Activated naive CD4-positive, alpha-beta T cell treated with anti-CD3 and anti-CD28 coated beads for 36 hours (primary cell): ENCODE measurements around the gene SH3BP1. TPM values are rescaled to one million over a fixed set of nuclear protein-coding genes. Genes with fewer than 3 reads are reported as not detected.
"Not testable (repeated sequence)": the region's sequence is repeated elsewhere in the genome, so short reads cannot be mapped to it uniquely, and the experiment has no call there.

ENCODE experiments used
- CTCF ChIA-PET: fragments of 350-600 bp; sonication (Branson Sonifier 250); formaldehyde crosslinking; loops from one replicate; lab custom pipeline; 2021; ENCODE audit warnings: antibody characterized with exemption; lab: Charles Lee
- DNase-seq: peaks from one replicate; pipeline ENCODE4 v3.0.0-alpha.2; 2020
- H3K27ac Mint-ChIP-seq: one replicate; pipeline ENCODE4 v1.8.0; 2021; ENCODE audit warnings: mild to moderate bottlenecking, mixed read lengths
- H3K27me3 Mint-ChIP-seq: one replicate; pipeline ENCODE4 v1.8.0; 2021; ENCODE audit warnings: low read depth, mixed read lengths
- H3K36me3 Mint-ChIP-seq: one replicate; pipeline ENCODE4 v1.8.0; 2021; ENCODE audit warnings: low read depth, mixed read lengths
- H3K4me1 Mint-ChIP-seq: one replicate; pipeline ENCODE4 v1.8.0; 2021; ENCODE audit warnings: low read depth, mixed read lengths
- H3K4me3 Mint-ChIP-seq: one replicate; pipeline ENCODE4 v1.8.0; 2021; ENCODE audit warnings: mild to moderate bottlenecking, moderate library complexity, mixed read lengths
- H3K9me3 Mint-ChIP-seq: one replicate; pipeline ENCODE4 v1.8.0; 2021; ENCODE audit warnings: mixed read lengths
- intact Hi-C: fragments of 100-400 bp; cut with micrococcal nuclease; formaldehyde crosslinking; loops from one replicate; pipeline ENCODE4 v1.15.1; 2023
- total RNA-seq, 2 experiments: library from RNA; stranded (reverse); gene quantifications; one replicate each; pipeline ENCODE4 v1.2.3, GENCODE V29; 2021

SH3BP1 gene
- total RNA-seq, 2 experiments from 2014 or later, result 45.9 to 51.0 TPM

- no peaks in the 10 kb centered on the region for H3K27me3 Mint-ChIP-seq
- peak; percentile 94 for DNase-seq
- peak overlapping the region; percentile 76 for H3K4me3 Mint-ChIP-seq
- no peaks in the 10 kb centered on the region for H3K9me3 Mint-ChIP-seq
- CTCF ChIA-PET, result interaction anchor here (0.7 to 5.0 kb wide), 29 partner anchors 10 to 365 kb away, joined by 3 to 42 read pairs (median 4); partner anchors contain the start of gene NOL12
- H3K4me1 Mint-ChIP-seq, result peaks cover 53% of the 10 kb centered on the region
- H3K36me3 Mint-ChIP-seq, result no peaks in the 10 kb centered on the region
- peak overlapping the region; percentile 98 for H3K27ac Mint-ChIP-seq
- intact Hi-C loops, result loop anchor here (5.0 kb wide), 1 partner anchor 200 kb away; the partner anchor contains the start of gene GCAT
Observed at GRCh38 chr22:37607010-37607934, 32.2 kb upstream of the SH3BP1 start.

DNA sequence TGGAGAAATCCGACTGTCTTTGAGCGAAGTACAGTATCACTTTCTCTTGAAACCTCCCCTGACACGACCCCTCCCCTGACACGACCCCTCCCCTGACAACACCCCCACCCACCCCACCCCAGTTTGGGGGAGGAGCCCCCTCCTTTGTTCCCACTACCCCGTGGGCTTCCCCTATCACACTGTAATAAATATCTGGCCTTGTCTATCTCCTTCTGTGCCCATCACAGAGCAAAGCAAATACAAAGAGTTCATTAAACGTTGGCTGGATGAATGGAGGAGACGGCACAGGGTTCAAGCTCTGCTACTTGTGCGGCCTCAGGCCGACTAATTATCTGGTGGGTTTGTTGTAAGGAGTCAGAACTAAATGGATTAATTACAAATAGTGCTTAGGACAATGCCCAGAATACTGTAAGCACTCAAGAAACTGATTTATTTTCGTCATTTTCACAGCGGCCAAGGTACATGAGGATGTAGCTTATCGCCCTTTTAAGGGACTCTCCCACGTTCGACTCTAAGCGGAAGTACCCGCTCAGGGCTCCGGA is 31.5 kb upstream of the SH3BP1 start:
- CTCF ChIA-PET, result interaction anchor here (0.7 to 5.0 kb wide), 14 partner anchors 16 to 255 kb away, joined by 3 to 42 read pairs (median 14); partner anchors contain the start of genes MFNG and NOL12
- peaks cover 50% of the 10 kb centered on the region for H3K4me1 Mint-ChIP-seq
- no peaks in the 10 kb centered on the region for H3K27me3 Mint-ChIP-seq
- H3K27ac Mint-ChIP-seq, result peak overlapping the region; percentile 98
- no peaks in the 10 kb centered on the region for H3K9me3 Mint-ChIP-seq
- intact Hi-C loops, result loop anchor here (1.0 to 5.0 kb wide), 12 partner anchors 16 to 486 kb away; partner anchors contain the start of genes ANKRD54, EIF3L, GCAT and NOL12
- DNase-seq, result no peak
- no peaks in the 10 kb centered on the region for H3K36me3 Mint-ChIP-seq
- H3K4me3 Mint-ChIP-seq, result peak overlapping the region; percentile 76

- peak within 1 kb of the TSS; percentile 98 for H3K27ac Mint-ChIP-seq
- H3K4me1 Mint-ChIP-seq, result peaks cover 50% of the 10 kb centered on the region
- no peaks in the 10 kb centered on the region for H3K36me3 Mint-ChIP-seq
- DNase-seq, result peak; percentile 98
- CTCF ChIA-PET, result interaction anchor here (0.7 to 5.0 kb wide), 15 partner anchors 13 to 255 kb away, joined by 3 to 42 read pairs (median 5); partner anchors contain the start of gene MFNG
- peak within 1 kb of the TSS; percentile 86 for H3K4me3 Mint-ChIP-seq
- intact Hi-C loops, result loop anchor here (1.0 to 5.0 kb wide), 12 partner anchors 16 to 486 kb away; partner anchors contain the start of genes ANKRD54, EIF3L, GCAT and NOL12
- H3K9me3 Mint-ChIP-seq, result no peaks in the 10 kb centered on the region
- H3K27me3 Mint-ChIP-seq, result no peaks in the 10 kb centered on the region
Observed at GRCh38 chr22:37608477-37609239, 30.8 kb upstream of the SH3BP1 start, which contains the start of gene GGA1. GGA1 (plus strand) TSS chr22:37608834; CDS start chr22:37608861, 27 bp downstream.

DNA sequence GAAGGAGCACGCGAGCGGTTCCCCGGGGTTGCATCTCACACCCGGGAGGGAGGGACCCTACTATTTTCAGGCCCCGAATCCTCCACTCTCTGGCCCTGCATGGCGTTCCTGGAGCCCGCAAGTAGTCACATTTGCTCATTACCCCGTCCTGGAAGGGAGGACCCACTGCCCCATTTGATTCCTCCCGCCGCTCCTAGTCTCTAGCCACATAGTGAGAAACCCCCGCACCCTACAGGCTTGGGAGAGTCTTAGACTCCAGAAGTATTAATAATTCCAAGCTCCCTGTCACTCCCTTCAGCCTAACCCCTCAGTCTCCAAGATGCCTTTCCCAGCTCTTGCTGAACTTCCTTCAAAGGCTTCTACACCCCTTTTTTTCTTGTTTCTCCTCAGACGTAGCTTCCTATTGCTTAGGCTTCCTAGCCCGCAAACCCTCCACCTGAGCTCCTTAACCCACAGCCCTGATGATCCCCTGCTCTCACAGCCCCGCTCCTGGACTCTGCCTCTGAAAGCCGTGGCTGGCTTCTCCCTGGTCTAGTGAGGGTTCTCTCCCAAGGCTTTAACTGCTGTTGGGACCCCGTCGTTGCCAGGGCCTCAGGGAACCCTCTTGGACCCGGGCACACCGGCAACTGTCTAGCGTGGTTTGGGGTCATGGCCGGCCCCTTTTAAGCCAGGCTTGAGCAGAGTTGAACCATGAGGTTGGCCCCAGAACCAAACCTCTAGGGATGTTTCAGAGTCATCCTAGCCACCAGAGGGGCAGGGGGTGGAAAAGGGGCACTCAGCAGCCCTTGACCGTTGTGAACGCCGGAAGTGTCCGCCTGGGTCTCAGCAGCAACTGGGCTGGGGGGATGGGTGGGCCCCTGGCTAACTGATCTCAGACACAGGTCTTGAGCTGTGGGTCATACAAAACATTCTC is 30.0 kb upstream of the SH3BP1 start:
- H3K4me3 Mint-ChIP-seq, result peak overlapping the region; percentile 86
- intact Hi-C loops, result loop anchor here (2.0 to 5.0 kb wide), 2 partner anchors 17 to 198 kb away; partner anchors contain the start of gene GCAT

DNA sequence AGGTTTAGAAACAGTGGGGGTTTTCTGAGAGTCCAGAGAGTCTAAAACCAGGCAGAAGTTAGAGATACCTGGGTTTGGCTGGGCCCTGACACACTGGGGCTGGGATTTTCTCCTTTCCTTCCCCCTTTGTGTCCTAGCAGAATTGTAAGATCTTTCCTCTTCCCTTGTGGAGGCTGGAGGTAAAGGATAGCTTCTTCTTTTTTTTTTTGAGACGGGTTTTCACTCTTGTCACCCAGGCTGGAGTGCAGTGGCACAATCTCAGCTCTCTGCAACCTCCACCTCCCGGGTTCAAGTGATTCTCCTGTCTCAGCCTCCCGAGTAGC is 29.4 kb upstream of the SH3BP1 start:
- intact Hi-C loops, DNase-seq, H3K27me3 Mint-ChIP-seq, H3K9me3 Mint-ChIP-seq, H3K36me3 Mint-ChIP-seq: not testable (repeated sequence)
- H3K4me1 Mint-ChIP-seq, result peaks cover 42% of the 10 kb centered on the region
- CTCF ChIA-PET, result interaction anchor here (0.9 to 5.0 kb wide), 5 partner anchors 18 to 76 kb away, joined by 3 to 29 read pairs (median 4); partner anchors contain the start of gene NOL12
- H3K27ac Mint-ChIP-seq, result peak overlapping the region; percentile 79
- peak overlapping the region; percentile 86 for H3K4me3 Mint-ChIP-seq

More for the DNA sequence above, 30.0 kb upstream of the SH3BP1 start:
- peak; percentile 55 for DNase-seq
- H3K9me3 Mint-ChIP-seq, result no peaks in the 10 kb centered on the region
- H3K27ac Mint-ChIP-seq, result peak overlapping the region; percentile 79
- CTCF ChIA-PET, result interaction anchor here (0.7 to 5.0 kb wide), 9 partner anchors 12 to 77 kb away, joined by 3 to 42 read pairs (median 4); partner anchors contain the start of gene NOL12
- no peaks in the 10 kb centered on the region for H3K36me3 Mint-ChIP-seq
- peaks cover 47% of the 10 kb centered on the region for H3K4me1 Mint-ChIP-seq
- H3K27me3 Mint-ChIP-seq, result no peaks in the 10 kb centered on the region

DNA sequence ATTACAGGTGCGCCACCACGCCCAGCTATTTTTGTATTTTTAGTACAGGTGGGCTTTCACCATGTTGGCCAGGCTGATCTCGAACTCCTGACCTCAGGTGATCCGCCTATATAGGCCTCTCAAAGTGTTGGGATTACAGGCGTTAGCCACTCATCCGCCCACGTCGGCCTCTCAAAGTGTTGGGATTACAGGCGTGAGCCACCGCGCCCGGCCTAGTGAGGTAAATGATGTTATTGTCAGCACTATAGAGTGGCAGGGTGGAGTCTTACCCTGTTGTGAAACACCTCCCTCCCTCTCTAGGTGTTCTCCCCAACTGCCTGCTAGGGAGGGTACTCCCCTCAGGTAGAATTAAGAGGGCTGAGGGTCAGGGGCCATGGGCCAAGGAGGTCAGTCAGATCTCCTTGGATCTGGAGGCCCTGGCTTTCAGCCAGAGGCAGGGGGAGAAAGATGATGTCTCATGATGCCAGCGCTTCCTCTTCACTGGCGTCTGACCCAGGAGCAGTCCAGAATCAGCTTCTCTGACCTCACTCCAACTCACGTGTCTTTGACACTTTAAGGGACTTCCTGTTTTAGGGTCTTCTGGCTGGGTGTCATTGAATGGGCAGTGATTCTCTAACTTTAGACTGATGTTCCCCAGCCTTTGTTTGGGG is 28.9 kb upstream of the SH3BP1 start:
- intact Hi-C loops, result no loop called here
- H3K4me1 Mint-ChIP-seq, result peaks cover 37% of the 10 kb centered on the region
- H3K9me3 Mint-ChIP-seq, result no peaks in the 10 kb centered on the region
- H3K27ac Mint-ChIP-seq, result no peak overlapping the region
- DNase-seq, result no peak
- peak overlapping the region; percentile 86 for H3K4me3 Mint-ChIP-seq
- H3K36me3 Mint-ChIP-seq, result peaks cover 2% of the 10 kb centered on the region
- H3K27me3 Mint-ChIP-seq, result no peaks in the 10 kb centered on the region
- CTCF ChIA-PET, result interaction anchor here (0.9 to 5.0 kb wide), 4 partner anchors 17 to 75 kb away, joined by 3 to 29 read pairs (median 4); partner anchors contain the start of gene NOL12

DNA sequence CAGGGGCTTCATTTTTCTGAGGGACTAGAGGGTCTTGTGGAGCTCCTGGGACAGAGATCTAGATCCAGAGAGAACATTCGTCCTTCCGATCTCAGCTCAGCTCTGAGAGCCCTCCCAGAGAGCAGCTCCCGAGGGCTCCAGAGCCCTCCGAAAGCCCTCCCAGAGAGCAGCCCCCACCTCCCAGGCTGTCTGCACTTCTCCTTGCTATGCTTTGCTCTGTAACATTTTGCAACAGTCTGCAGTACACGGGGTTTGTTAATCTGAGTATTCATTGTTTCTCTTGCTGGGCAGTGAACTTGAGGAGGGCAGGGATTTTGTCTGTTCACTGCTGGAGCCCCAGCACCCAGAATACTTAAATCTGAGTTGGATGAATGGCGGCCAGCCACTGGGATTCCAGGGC is 28.3 kb upstream of the SH3BP1 start:
- H3K36me3 Mint-ChIP-seq, result peaks cover 2% of the 10 kb centered on the region
- CTCF ChIA-PET, result interaction anchor here (1.3 to 5.0 kb wide), 3 partner anchors 17 to 32 kb away, joined by 4 to 29 read pairs (median 12); no protein-coding TSS in a partner anchor
- H3K27ac Mint-ChIP-seq, result no peak overlapping the region
- no peak for DNase-seq
- H3K27me3 Mint-ChIP-seq, result no peaks in the 10 kb centered on the region
- no peak overlapping the region for H3K4me3 Mint-ChIP-seq
- intact Hi-C loops, result no loop called here
- H3K4me1 Mint-ChIP-seq, result peaks cover 33% of the 10 kb centered on the region
- H3K9me3 Mint-ChIP-seq, result no peaks in the 10 kb centered on the region

- H3K27ac Mint-ChIP-seq, result no peak overlapping the region
- intact Hi-C loops, result no loop called here
- no peaks in the 10 kb centered on the region for H3K4me1 Mint-ChIP-seq
- H3K9me3 Mint-ChIP-seq, result no peaks in the 10 kb centered on the region
- no peak for DNase-seq
- CTCF ChIA-PET, result interaction anchor here (0.5 to 7.7 kb wide), 5 partner anchors 11 to 538 kb away, joined by 3 to 32 read pairs (median 3); no protein-coding TSS in a partner anchor
- H3K27me3 Mint-ChIP-seq, result no peaks in the 10 kb centered on the region
- no peak overlapping the region for H3K4me3 Mint-ChIP-seq
- H3K36me3 Mint-ChIP-seq, result peaks cover 10% of the 10 kb centered on the region
Observed at GRCh38 chr22:37616201-37617083, 23.0 kb upstream of the SH3BP1 start.

GRCh38 chr22:37617431-37617830 is 22.0 kb upstream of the SH3BP1 start:
- H3K9me3 Mint-ChIP-seq, result no peaks in the 10 kb centered on the region
- H3K4me1 Mint-ChIP-seq, result no peaks in the 10 kb centered on the region
- CTCF ChIA-PET, result interaction anchor here (1.1 to 7.7 kb wide), 2 partner anchors 11 to 25 kb away, joined by 4 to 32 read pairs; no protein-coding TSS in a partner anchor
- DNase-seq, result no peak
- no peak overlapping the region for H3K27ac Mint-ChIP-seq
- no peaks in the 10 kb centered on the region for H3K27me3 Mint-ChIP-seq
- no peak overlapping the region for H3K4me3 Mint-ChIP-seq
- intact Hi-C loops, result no loop called here
- peaks cover 10% of the 10 kb centered on the region for H3K36me3 Mint-ChIP-seq
